Measurements from ENCODE around the gene CCDC66. TPM values are rescaled to one million over a fixed set of nuclear protein-coding genes. Genes with fewer than 3 reads are reported as not detected.

The CCDC66 gene
- 30.6 and 35.7 TPM in 2 replicates for total RNA-seq (2022)
- Bru-seq, nascent RNA: percentile 78 among the genes with signal in this experiment
- percentile 68 among the genes with signal in this experiment for BruChase-seq, experiment 1, labeled RNA remaining after a 6-hour chase
- percentile 82 among the genes with signal in this experiment for BruChase-seq, experiment 2, labeled RNA remaining after a 2-hour chase
- long read RNA-seq, partial matches to known transcripts: 41 of 47 reads
- long read RNA-seq, other reads (novel, unspliced or antisense): 5 of 47 reads

- peaks cover 9% of the 10 kb centered on the region for H3K4me1 Mint-ChIP-seq (ENCODE audit: low read depth, unreplicated experiment)
- BruUV-seq (replicated peaks): TSS peak; percentile 33
- CTCF ChIA-PET: interaction anchor here (0.6 kb wide), 1 partner anchor 62 kb away, joined by 3 read pairs; no protein-coding TSS in a partner anchor
- peak; percentile 46 for TF ChIP-seq CTCF (IDR thresholded peaks at IDR 0.05; ENCODE audit: unreplicated experiment)
- H3K36me3 Mint-ChIP-seq (ENCODE audit: insufficient read depth, unreplicated experiment): peaks cover 35% of the 10 kb centered on the region
- peak within 1 kb of the TSS; percentile 92 for H3K27ac Mint-ChIP-seq (ENCODE audit: unreplicated experiment)
- peak within 1 kb of the TSS; percentile 97 for H3K4me3 Mint-ChIP-seq (ENCODE audit: low read depth, unreplicated experiment)
- no peaks in the 10 kb centered on the region for H3K9me3 Mint-ChIP-seq (ENCODE audit: low read depth, unreplicated experiment)
- DNase-seq: peak; percentile 94
- intact Hi-C loops (cut with micrococcal nuclease; ENCODE audit: unreplicated experiment): loop anchor here (5.0 kb wide), 1 partner anchor 65 kb away; no protein-coding TSS in a partner anchor
- peaks cover 36% of the 10 kb centered on the region for H3K27me3 Mint-ChIP-seq (ENCODE audit: unreplicated experiment)
Observed at GRCh38 chr3:56556908-56557830, at the start of gene CCDC66. Gene CCDC66, plus strand, starts transcription at chr3:56557175. Its CDS starts 68 bp downstream, at chr3:56557243.

- CTCF ChIA-PET: no interaction called here
- TF ChIP-seq CTCF (IDR thresholded peaks at IDR 0.05; ENCODE audit: unreplicated experiment): no peak
- Mint-ChIP-seq H3K27ac (ENCODE audit: unreplicated experiment) (no peak overlapping the region), H3K4me1 (ENCODE audit: low read depth, unreplicated experiment) (no peaks in the 10 kb centered on the region), H3K27me3 (ENCODE audit: unreplicated experiment) (peaks cover 57% of the 10 kb centered on the region), H3K4me3 (ENCODE audit: low read depth, unreplicated experiment) (no peak overlapping the region), H3K36me3 (ENCODE audit: insufficient read depth, unreplicated experiment) (no peaks in the 10 kb centered on the region), H3K9me3 (ENCODE audit: low read depth, unreplicated experiment) (no peaks in the 10 kb centered on the region)
- DNase-seq: no peak
- BruUV-seq (replicated peaks): no TSS peak
- intact Hi-C loops (cut with micrococcal nuclease; ENCODE audit: unreplicated experiment): no loop called here
Observed at GRCh38 chr3:56519641-56520040, 37.3 kb upstream of the CCDC66 start.

GRCh38 chr3:56522374-56522773 lies 34.6 kb upstream of the CCDC66 start:
- Mint-ChIP-seq H3K27ac (ENCODE audit: unreplicated experiment) (no peak overlapping the region), H3K27me3 (ENCODE audit: unreplicated experiment) (peaks cover 62% of the 10 kb centered on the region), H3K4me1 (ENCODE audit: low read depth, unreplicated experiment) (no peaks in the 10 kb centered on the region), H3K36me3 (ENCODE audit: insufficient read depth, unreplicated experiment) (no peaks in the 10 kb centered on the region), H3K4me3 (ENCODE audit: low read depth, unreplicated experiment) (no peak overlapping the region), H3K9me3 (ENCODE audit: low read depth, unreplicated experiment) (no peaks in the 10 kb centered on the region)
- BruUV-seq (replicated peaks): no TSS peak
- intact Hi-C loops (cut with micrococcal nuclease; ENCODE audit: unreplicated experiment): no loop called here
- no peak for DNase-seq
- TF ChIP-seq CTCF (IDR thresholded peaks at IDR 0.05; ENCODE audit: unreplicated experiment): no peak
- CTCF ChIA-PET: no interaction called here

GRCh38 chr3:56525291-56525690 lies 31.7 kb upstream of the CCDC66 start:
- H3K27ac Mint-ChIP-seq (ENCODE audit: unreplicated experiment): no peak overlapping the region
- BruUV-seq (replicated peaks): no TSS peak
- H3K36me3 Mint-ChIP-seq (ENCODE audit: insufficient read depth, unreplicated experiment): no peaks in the 10 kb centered on the region
- peaks cover 33% of the 10 kb centered on the region for H3K27me3 Mint-ChIP-seq (ENCODE audit: unreplicated experiment)
- H3K4me3 Mint-ChIP-seq (ENCODE audit: low read depth, unreplicated experiment): no peak overlapping the region
- CTCF ChIA-PET: no interaction called here
- DNase-seq: no peak
- no peaks in the 10 kb centered on the region for H3K9me3 Mint-ChIP-seq (ENCODE audit: low read depth, unreplicated experiment)
- no peak for TF ChIP-seq CTCF (IDR thresholded peaks at IDR 0.05; ENCODE audit: unreplicated experiment)
- intact Hi-C loops (cut with micrococcal nuclease; ENCODE audit: unreplicated experiment): no loop called here
- H3K4me1 Mint-ChIP-seq (ENCODE audit: low read depth, unreplicated experiment): no peaks in the 10 kb centered on the region
